K562 (cell line): ENCODE results near the gene DUSP3. TPM values are rescaled to one million over a fixed set of nuclear protein-coding genes. Genes with fewer than 3 reads are reported as not detected.

Experiments used
- DDX20 ChIP-seq: fragments of 450-650 bp; IDR thresholded peaks from 2 replicates; pipeline ENCODE4 v1.6.1; 2016; ENCODE audit warnings: missing genetic modification characterization, low read depth, mild to moderate bottlenecking, missing compliant biosample characterization, moderate library complexity
- JUN ChIP-seq, 2 experiments: sonication (generic) in 1 of 2; formaldehyde crosslinking in 1 of 2; IDR thresholded peaks; 2 replicates each; pipeline versions ENCODE4 v1.6.1 to v1.8.0; 2012 to 2022; ENCODE audit warnings: borderline replicate concordance in 2 of 2, mild to moderate bottlenecking in 2 of 2, improper control_type of control experiment in 1 of 2, low read depth in 1 of 2, low read length in 1 of 2, missing genetic modification reagents in 1 of 2
- PHF20 ChIP-seq: fragments of 450-650 bp; IDR thresholded peaks from 2 replicates; pipeline ENCODE4 v1.6.1; 2018; ENCODE audit not compliant: partially characterized antibody
- POLR2AphosphoS5 ChIP-seq: IDR thresholded peaks from 2 replicates; pipeline ENCODE4 v1.6.1; 2011; ENCODE audit warnings: mild to moderate bottlenecking, low read depth, low read length, moderate library complexity; ENCODE audit not compliant: control insufficient read depth, insufficient read depth
- SRSF3 ChIP-seq: fragments of 200-400 bp; formaldehyde crosslinking; IDR thresholded peaks from 2 replicates; pipeline ENCODE4 v1.6.1; 2016; ENCODE audit warnings: mild to moderate bottlenecking, low read length, moderate library complexity; ENCODE audit not compliant: insufficient read depth
- ZNF561 ChIP-seq: fragments of 450-650 bp; formaldehyde crosslinking; conservative IDR thresholded peaks from 2 replicates; pipeline ENCODE4 v1.4.0; 2020; ENCODE audit warnings: mild to moderate bottlenecking, moderate library complexity
- polyA plus RNA-seq, 8 experiments: library from polyadenylated mRNA; depleted of rRNA in 4 of 8; stranded (reverse) in 5 of 8; unstranded in 3 of 8; fragments of >200 nt; fragmentation: Nextera tagmentation in 2 of 8; fragmentation: Illumina TruSeq in 1 of 8; extraction: Ambion mirVana in 2 of 8; extraction: Trizol in 1 of 8; gene quantifications; 2 replicates each; pipeline versions ENCODE4 v1.2.1 to v1.2.3, GENCODE V29; 2011 to 2014; ENCODE audit warnings: inconsistent platforms in 1 of 8, missing spikeins in 1 of 8
- total RNA-seq, 7 experiments: library from RNA; depleted of rRNA in 6 of 7; stranded (reverse); fragments of >200 nt in 6 of 7; fragmentation: Illumina TruSeq in 2 of 7; extraction: Trizol in 2 of 7; gene quantifications; 2 replicates each; pipeline versions ENCODE4 v1.2.1 to v1.2.3, GENCODE V29; 2011 to 2021; ENCODE audit warnings: low replicate concordance in 1 of 7
- TF ChIP-seq, protein P1 (sequence below): fragments of 450-650 bp; formaldehyde crosslinking; conservative IDR thresholded peaks from 2 replicates; pipeline ENCODE4 v1.4.0; 2022; ENCODE audit warnings: mild to moderate bottlenecking, missing genetic modification characterization
- TF ChIP-seq, protein P2 (sequence below): sonication (generic); formaldehyde crosslinking; IDR thresholded peaks from 2 replicates; pipeline ENCODE4 v1.8.1; 2023; ENCODE audit warnings: mild to moderate bottlenecking, missing genetic modification reagents

Gene DUSP3
- total and polyA plus RNA-seq, 9 of the 15 experiments (the other 6 are each of a cell fraction or from before 2014, with no cell fraction given): 4.1 to 19.8 (median 12.3) TPM

DNA sequence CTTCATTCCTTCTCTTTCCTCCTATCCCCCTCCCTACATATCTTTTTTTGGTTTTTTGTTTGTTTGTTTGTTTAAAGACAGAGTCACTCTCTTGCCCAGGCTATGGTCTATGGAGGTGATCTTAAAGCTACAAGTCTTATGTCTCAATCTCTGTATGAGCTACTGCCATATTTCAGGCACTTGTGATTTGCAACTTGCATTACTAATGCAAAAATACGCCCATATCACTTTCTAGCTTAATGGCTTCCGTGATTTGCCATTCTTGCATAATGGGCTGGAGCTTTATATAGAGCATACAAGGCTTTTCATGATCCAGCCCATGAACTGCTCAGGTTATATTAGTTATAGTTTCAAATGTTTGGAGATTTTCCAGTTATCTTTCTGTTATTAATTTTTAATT, 9.0 kb upstream of the DUSP3 start (continued):
- no peak for TF ChIP-seq PHF20
- no peak for TF ChIP-seq SRSF3
- TF ChIP-seq, protein P1, sequence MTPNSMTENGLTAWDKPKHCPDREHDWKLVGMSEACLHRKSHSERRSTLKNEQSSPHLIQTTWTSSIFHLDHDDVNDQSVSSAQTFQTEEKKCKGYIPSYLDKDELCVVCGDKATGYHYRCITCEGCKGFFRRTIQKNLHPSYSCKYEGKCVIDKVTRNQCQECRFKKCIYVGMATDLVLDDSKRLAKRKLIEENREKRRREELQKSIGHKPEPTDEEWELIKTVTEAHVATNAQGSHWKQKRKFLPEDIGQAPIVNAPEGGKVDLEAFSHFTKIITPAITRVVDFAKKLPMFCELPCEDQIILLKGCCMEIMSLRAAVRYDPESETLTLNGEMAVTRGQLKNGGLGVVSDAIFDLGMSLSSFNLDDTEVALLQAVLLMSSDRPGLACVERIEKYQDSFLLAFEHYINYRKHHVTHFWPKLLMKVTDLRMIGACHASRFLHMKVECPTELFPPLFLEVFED: no peak
- no peak for TF ChIP-seq JUN (IDR thresholded peaks at IDR 0.05; ENCODE audit: borderline replicate concordance, low read depth, low read length)
- TF ChIP-seq JUN (CRISPR knock-in tag; IDR thresholded peaks at IDR 0.05; ENCODE audit: borderline replicate concordance): no peak
- TF ChIP-seq ZNF561 (CRISPR knock-in tag): no peak
- no peak for TF ChIP-seq POLR2AphosphoS5
- TF ChIP-seq, protein P2, sequence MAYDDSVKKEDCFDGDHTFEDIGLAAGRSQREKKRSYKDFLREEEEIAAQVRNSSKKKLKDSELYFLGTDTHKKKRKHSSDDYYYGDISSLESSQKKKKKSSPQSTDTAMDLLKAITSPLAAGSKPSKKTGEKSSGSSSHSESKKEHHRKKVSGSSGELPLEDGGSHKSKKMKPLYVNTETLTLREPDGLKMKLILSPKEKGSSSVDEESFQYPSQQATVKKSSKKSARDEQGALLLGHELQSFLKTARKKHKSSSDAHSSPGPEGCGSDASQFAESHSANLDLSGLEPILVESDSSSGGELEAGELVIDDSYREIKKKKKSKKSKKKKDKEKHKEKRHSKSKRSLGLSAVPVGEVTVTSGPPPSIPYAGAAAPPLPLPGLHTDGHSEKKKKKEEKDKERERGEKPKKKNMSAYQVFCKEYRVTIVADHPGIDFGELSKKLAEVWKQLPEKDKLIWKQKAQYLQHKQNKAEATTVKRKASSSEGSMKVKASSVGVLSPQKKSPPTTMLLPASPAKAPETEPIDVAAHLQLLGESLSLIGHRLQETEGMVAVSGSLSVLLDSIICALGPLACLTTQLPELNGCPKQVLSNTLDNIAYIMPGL (CRISPR knock-in tag): no peak
- no peak for TF ChIP-seq DDX20 (tag)
